Thyroid gland (tissue), 4 donors: ENCODE results near the gene NSMCE1.

Source experiments
- POLR2A ChIP-seq, 2 donors: fragments of 450-650 bp; IDR thresholded peaks; one replicate each; pipeline ENCODE4 v1.6.1; 2017; ENCODE audit warnings: antibody characterized with exemption in 2 of 2, mild to moderate bottlenecking in 2 of 2, moderate library complexity in 1 of 2
- TF ChIP-seq, protein P1 (sequence below), 6 experiments: fragments of 200-600 bp in 3 of 6; fragments of 450-650 bp in 3 of 6; sonication (generic) in 3 of 6; IDR thresholded peaks; one replicate each; pipeline ENCODE4 v1.5.1; 2016 to 2019; ENCODE audit warnings: antibody characterized with exemption in 6 of 6, mild to moderate bottlenecking in 2 of 6, inconsistent platforms in 1 of 6, moderate library complexity in 1 of 6

DNA sequence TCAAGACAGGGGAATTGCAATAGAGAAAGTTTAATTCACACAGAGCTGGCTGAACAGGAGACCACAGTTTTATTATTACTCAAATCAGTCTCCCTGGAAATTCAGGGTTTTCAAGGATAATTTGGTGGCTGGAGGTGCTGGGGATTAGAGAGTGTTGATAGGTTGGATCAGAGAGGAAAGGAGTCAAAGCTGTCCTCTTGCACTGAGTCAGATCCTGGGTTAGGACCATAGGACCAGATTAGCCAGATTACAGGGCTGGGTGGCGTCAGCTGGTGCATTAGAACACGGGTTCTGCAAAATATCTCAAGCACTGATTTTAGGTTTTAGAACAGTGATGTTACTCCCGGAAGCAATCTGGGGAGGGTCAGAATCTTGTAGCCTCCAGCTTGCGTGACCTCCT is 1.8 kb upstream of the NSMCE1 start:
- TF ChIP-seq, protein P1, sequence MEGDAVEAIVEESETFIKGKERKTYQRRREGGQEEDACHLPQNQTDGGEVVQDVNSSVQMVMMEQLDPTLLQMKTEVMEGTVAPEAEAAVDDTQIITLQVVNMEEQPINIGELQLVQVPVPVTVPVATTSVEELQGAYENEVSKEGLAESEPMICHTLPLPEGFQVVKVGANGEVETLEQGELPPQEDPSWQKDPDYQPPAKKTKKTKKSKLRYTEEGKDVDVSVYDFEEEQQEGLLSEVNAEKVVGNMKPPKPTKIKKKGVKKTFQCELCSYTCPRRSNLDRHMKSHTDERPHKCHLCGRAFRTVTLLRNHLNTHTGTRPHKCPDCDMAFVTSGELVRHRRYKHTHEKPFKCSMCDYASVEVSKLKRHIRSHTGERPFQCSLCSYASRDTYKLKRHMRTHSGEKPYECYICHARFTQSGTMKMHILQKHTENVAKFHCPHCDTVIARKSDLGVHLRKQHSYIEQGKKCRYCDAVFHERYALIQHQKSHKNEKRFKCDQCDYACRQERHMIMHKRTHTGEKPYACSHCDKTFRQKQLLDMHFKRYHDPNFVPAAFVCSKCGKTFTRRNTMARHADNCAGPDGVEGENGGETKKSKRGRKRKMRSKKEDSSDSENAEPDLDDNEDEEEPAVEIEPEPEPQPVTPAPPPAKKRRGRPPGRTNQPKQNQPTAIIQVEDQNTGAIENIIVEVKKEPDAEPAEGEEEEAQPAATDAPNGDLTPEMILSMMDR (IDR thresholded peaks at IDR 0.05), result no peak
- no peak for TF ChIP-seq POLR2A (IDR thresholded peaks at IDR 0.05)
